Uterus (tissue), 4 donors: ENCODE measurements around the gene PCSK2. TPM values are rescaled to one million over a fixed set of nuclear protein-coding genes. Genes with fewer than 3 reads are reported as not detected.

Experiments
- DNase-seq, 2 donors: peaks; one replicate each; pipeline ENCODE4 v3.0.0-alpha.2; 2019 to 2020
- H3K27ac ChIP-seq, 2 donors: fragments of 200-600 bp; sonication (generic); 1 replicate in 1 of 2; 2 replicates in 1 of 2; pipeline ENCODE4 v1.5.1; 2016 to 2018
- H3K27me3 ChIP-seq, 2 donors: fragments of 200-600 bp; sonication (generic); one replicate each; pipeline ENCODE4 v1.5.1; 2018 to 2019; ENCODE audit warnings: control low read depth in 1 of 2
- H3K36me3 ChIP-seq, 2 donors: fragments of 200-600 bp; sonication (generic); one replicate each; pipeline ENCODE4 v1.5.1; 2019; ENCODE audit warnings: control low read depth in 1 of 2
- H3K4me1 ChIP-seq, 2 donors: fragments of 200-600 bp; sonication (generic); one replicate each; pipeline ENCODE4 v1.5.1; 2018 to 2019; ENCODE audit warnings: control low read depth in 1 of 2
- H3K4me3 ChIP-seq, 2 donors: fragments of 200-600 bp; sonication (generic); 1 replicate in 1 of 2; 2 replicates in 1 of 2; pipeline ENCODE4 v1.5.1; 2018 to 2019; ENCODE audit warnings: mild to moderate bottlenecking in 1 of 2
- H3K9me3 ChIP-seq, 2 donors: fragments of 200-600 bp; sonication (generic); one replicate each; pipeline ENCODE4 v1.5.1; 2019; ENCODE audit warnings: control low read depth in 1 of 2
- POLR2A ChIP-seq, 2 donors: fragments of 450-650 bp; IDR thresholded peaks; one replicate each; pipeline ENCODE4 v1.6.1; 2016; ENCODE audit warnings: antibody characterized with exemption in 2 of 2, mild to moderate bottlenecking in 1 of 2, moderate library complexity in 1 of 2
- intact Hi-C: fragments of 100-400 bp; cut with DNase I; formaldehyde crosslinking; loops from one replicate; pipeline ENCODE4 v1.15.1; 2023; ENCODE audit warnings: low total_unique reads
- total RNA-seq, 4 donors: library from RNA; depleted of rRNA in 3 of 4; stranded (reverse); fragments of >200 nt in 3 of 4; gene quantifications; one replicate each; pipeline versions ENCODE4 v1.1.0 to v1.2.4, GENCODE V29; 2014 to 2023
- TF ChIP-seq, protein P1 (sequence below), 4 experiments: fragments of 200-600 bp in 2 of 4; fragments of 450-650 bp in 2 of 4; sonication (generic) in 2 of 4; IDR thresholded peaks; one replicate each; pipeline ENCODE4 v1.5.1; 2016 to 2019; ENCODE audit warnings: antibody characterized with exemption in 4 of 4, mild to moderate bottlenecking in 2 of 4, moderate library complexity in 1 of 4
- donor health status: DM: yes; HTN: yes; CAD: no.

The PCSK2 gene
- total RNA-seq, 4 donors from 2014 or later, result 0.37 to 1.6 TPM; not detected in 2

DNA sequence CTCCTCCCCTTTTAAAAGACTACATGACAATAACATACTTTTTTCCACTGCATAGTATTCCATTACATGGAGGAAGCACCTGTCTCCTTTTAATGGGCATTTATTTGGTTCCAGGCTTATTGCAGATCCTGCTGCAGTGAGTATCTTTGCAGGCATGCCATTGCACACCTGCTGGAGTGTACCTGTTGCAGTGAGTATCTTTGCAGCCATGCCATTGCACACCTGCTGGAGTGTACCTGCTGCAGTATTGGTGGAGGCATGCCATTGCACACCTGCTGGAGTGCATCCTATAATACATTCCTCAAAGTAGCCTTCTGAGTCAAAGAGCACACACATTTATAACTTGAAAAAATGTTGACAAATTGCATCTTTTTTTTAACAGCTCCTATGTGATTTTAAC is 302.7 kb downstream of the PCSK2 start:
- TF ChIP-seq, protein P1, sequence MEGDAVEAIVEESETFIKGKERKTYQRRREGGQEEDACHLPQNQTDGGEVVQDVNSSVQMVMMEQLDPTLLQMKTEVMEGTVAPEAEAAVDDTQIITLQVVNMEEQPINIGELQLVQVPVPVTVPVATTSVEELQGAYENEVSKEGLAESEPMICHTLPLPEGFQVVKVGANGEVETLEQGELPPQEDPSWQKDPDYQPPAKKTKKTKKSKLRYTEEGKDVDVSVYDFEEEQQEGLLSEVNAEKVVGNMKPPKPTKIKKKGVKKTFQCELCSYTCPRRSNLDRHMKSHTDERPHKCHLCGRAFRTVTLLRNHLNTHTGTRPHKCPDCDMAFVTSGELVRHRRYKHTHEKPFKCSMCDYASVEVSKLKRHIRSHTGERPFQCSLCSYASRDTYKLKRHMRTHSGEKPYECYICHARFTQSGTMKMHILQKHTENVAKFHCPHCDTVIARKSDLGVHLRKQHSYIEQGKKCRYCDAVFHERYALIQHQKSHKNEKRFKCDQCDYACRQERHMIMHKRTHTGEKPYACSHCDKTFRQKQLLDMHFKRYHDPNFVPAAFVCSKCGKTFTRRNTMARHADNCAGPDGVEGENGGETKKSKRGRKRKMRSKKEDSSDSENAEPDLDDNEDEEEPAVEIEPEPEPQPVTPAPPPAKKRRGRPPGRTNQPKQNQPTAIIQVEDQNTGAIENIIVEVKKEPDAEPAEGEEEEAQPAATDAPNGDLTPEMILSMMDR (IDR thresholded peaks at IDR 0.05), result no peak
- no peak for TF ChIP-seq POLR2A (IDR thresholded peaks at IDR 0.05)
- no peak for DNase-seq
- H3K27me3 ChIP-seq, result no peaks in the 10 kb centered on the region
- no peaks in the 10 kb centered on the region for H3K36me3 ChIP-seq
- H3K4me1 ChIP-seq, result no peaks in the 10 kb centered on the region
- no peak overlapping the region for H3K27ac ChIP-seq
- no peaks in the 10 kb centered on the region for H3K9me3 ChIP-seq
- H3K4me3 ChIP-seq, result no peak overlapping the region
- intact Hi-C loops, result no loop called here

DNA sequence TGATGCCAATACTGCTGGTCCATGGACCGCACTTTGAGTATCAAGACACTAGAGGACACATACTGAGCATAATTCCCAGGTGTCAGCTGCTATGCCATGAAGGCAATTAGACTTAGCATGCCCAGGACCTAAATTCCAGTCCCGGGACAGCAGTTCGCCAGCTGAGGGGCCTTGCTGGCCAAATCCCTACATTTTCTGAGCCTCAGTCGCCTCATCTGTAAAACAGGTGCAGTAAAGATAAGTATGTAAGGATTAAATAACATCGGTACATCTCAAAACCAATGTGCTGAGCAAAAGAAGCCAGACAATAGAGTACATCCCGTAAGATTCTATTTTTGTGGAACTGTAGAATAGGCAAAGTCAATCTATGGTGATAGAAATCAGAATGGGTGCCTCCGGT is 303.3 kb downstream of the PCSK2 start:
- H3K9me3 ChIP-seq, result no peaks in the 10 kb centered on the region
- intact Hi-C loops, result no loop called here
- H3K27ac ChIP-seq, result no peak overlapping the region
- no peaks in the 10 kb centered on the region for H3K27me3 ChIP-seq
- no peak for DNase-seq
- no peaks in the 10 kb centered on the region for H3K36me3 ChIP-seq
- no peaks in the 10 kb centered on the region for H3K4me1 ChIP-seq
- no peak for TF ChIP-seq POLR2A (IDR thresholded peaks at IDR 0.05)
- TF ChIP-seq, protein P1 (IDR thresholded peaks at IDR 0.05), result no peak
- H3K4me3 ChIP-seq, result no peak overlapping the region

DNA sequence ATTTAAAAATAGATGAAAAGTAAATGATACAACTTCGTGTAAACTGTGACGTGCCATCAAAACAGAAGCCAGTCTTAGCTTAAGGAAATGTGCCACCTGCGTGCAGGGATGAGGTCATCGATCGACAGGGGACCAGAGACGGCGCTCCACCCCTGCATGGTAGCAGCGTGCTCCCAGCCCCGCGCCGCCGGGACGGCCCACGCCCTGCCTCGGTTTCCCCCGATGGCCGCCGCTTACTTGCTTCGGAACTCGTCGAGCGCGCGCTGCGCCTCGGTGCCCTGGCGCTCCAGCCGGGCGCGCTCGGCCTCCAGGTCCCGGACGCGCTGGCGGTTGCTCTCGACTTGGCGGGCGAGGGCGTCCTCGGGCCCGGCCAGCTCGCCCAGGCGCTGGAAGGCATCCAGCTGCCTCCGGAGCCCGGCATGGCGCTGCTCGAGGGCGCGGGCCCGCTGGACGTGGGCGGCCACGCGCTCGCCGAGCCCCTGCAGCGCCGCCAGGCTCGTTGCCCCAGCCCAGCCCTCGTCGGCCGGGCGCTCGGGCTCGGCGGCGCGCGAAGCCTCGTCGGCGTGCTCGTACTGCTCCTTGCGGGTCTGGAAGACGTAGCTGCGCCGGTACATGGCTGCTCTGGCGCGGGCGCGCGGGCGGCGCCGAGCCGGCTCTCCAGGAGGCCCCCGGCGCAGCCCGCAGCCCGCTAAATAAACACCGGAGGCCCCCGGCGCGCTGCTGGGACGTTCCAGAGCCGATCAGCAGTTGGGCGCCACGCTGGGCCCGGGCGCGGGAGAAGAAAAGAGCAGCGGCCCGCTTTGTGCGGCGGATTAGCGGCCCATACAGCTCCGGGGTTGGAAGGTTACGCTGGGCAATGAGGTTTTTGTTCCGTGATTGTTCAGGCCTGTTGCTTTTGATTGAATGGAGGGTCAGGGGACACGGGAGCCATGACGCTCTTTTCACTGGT is 304.1 kb downstream of the PCSK2 start, which contains the start of gene BFSP1:
Gene BFSP1 (minus strand): TSS at position 664 of the 949 bp plus-strand sequence. CDS start 50 bp downstream, at position 614.
- peak within 1 kb of the TSS; percentile 61 to 71 for H3K27ac ChIP-seq
- TF ChIP-seq POLR2A (IDR thresholded peaks at IDR 0.05), result no peak
- TF ChIP-seq, protein P1 (IDR thresholded peaks at IDR 0.05), result no peak
- H3K36me3 ChIP-seq, result no peaks in the 10 kb centered on the region
- peak; percentile 28 to 49 for DNase-seq
- H3K4me3 ChIP-seq, result peak within 1 kb of the TSS; percentile 3 to 56
- H3K27me3 ChIP-seq, result no peaks in the 10 kb centered on the region
- no peaks in the 10 kb centered on the region for H3K4me1 ChIP-seq
- intact Hi-C loops, result no loop called here
- H3K9me3 ChIP-seq, result no peaks in the 10 kb centered on the region

DNA sequence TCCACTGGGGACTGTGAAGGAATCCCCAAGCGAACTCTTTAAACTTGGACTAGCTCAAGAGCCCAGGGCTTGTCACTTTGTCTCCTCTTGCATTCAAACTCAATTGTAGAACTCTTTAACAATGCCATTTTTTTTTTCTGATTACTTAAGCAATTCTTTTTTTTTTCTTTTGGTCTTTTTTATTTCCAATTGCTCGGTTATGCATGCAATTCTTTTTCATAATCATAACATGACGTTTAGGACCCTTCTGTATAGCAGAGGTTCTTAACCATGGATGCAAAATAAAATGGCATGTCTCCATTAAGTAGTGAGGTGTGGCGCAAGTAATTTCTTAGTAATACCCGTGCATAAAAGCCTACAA is 304.8 kb downstream of the PCSK2 start:
- H3K9me3 ChIP-seq, result no peaks in the 10 kb centered on the region
- intact Hi-C loops, result no loop called here
- DNase-seq, result no peak
- peak overlapping the region; percentile 61 to 71 for H3K27ac ChIP-seq
- TF ChIP-seq, protein P1 (IDR thresholded peaks at IDR 0.05), result no peak
- TF ChIP-seq POLR2A (IDR thresholded peaks at IDR 0.05), result no peak
- peak overlapping the region; percentile 3 to 56 for H3K4me3 ChIP-seq
- no peaks in the 10 kb centered on the region for H3K36me3 ChIP-seq
- H3K4me1 ChIP-seq, result no peaks in the 10 kb centered on the region
- H3K27me3 ChIP-seq, result no peaks in the 10 kb centered on the region

DNA sequence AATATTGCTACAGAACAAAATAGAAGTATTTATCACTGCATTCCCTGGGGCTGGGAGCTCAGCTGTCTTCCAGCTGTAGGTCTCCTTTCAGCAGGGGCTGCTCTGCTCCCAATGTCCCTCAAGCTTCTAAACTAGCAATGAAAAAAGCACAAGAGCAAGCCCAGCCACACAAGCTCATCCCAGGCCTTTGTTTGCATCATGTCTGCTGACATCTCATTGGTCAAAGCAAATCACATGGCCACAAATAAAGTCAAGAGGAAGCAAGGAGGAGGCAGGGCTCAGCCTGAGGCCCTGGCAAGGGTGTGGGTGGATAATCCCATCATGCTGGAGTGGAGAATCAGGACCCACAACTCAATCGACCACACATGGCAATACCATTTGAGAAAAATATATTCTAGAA is 306.6 kb downstream of the PCSK2 start:
- Histone ChIP-seq H3K4me1 (no peaks in the 10 kb centered on the region), H3K27ac (no peak overlapping the region), H3K4me3 (no peak overlapping the region), H3K27me3 (no peaks in the 10 kb centered on the region), H3K36me3 (no peaks in the 10 kb centered on the region), H3K9me3 (no peaks in the 10 kb centered on the region)
- intact Hi-C loops, result no loop called here
- no peak for TF ChIP-seq POLR2A (IDR thresholded peaks at IDR 0.05)
- TF ChIP-seq, protein P1 (IDR thresholded peaks at IDR 0.05), result no peak
- no peak for DNase-seq
